ENCODE data around the gene CCDC85A. TPM values are rescaled to one million over a fixed set of nuclear protein-coding genes. Genes with fewer than 3 reads are reported as not detected.

CCDC85A gene
- total and polyA plus RNA-seq, 2 of the 4 experiments (the other 2 are of a cell fraction), result 1.1 to 2.2 TPM

- no peak overlapping the region for H3K4ac ChIP-seq (ENCODE audit: low read depth, low read length)
- CTCF ChIA-PET, result no interaction called here
These were observed 226.3 kb downstream of the CCDC85A start for GRCh38 chr2:56410140-56410539.

More at GRCh38 chr2:56410140-56410539, 226.3 kb downstream of the CCDC85A start:
- Histone ChIP-seq H4K20me1 (ENCODE audit: insufficient read depth, low read length) (no peaks in the 10 kb centered on the region), H3K14ac (replicated peaks; ENCODE audit: low read depth, low read length) (no peak overlapping the region), H2BK15ac (ENCODE audit: low read depth, low read length) (no peak overlapping the region), H3K36me3 (ENCODE audit: control insufficient read depth, insufficient read depth, low read length) (no peaks in the 10 kb centered on the region), H3K4me3 (ENCODE audit: insufficient read depth, low read depth, low read length) (no peak overlapping the region), H3K79me1 (ENCODE audit: low read depth in 1 of 2, low read length in 2 of 2) (no peaks in the 10 kb centered on the region), H2BK5ac (ENCODE audit: low read depth, low read length, poor library complexity, severe bottlenecking) (no peak overlapping the region), H2BK120ac (ENCODE audit: low read depth, low read length) (no peak overlapping the region), H4K91ac (ENCODE audit: insufficient read depth, low read depth, low read length) (no peak overlapping the region), H3K27me3 (ENCODE audit: control insufficient read depth, insufficient read depth, low read length) (no peaks in the 10 kb centered on the region), H4K8ac (ENCODE audit: low read depth in 2 of 2, low read length in 2 of 2) (no peak overlapping the region), H2AK5ac (ENCODE audit: low read depth, low read length) (no peak overlapping the region), H3K27ac (ENCODE audit: insufficient read depth, low read length) (no peak overlapping the region), H4K5ac (ENCODE audit: low read depth, low read length) (no peak overlapping the region), H3K9ac (ENCODE audit: low read depth, low read length) (no peak overlapping the region), H2AFZ (replicated peaks; ENCODE audit: low read length, poor library complexity) (no peak overlapping the region), H3K23ac (ENCODE audit: low read depth, low read length) (no peak overlapping the region), H3K9me3 (ENCODE audit: control insufficient read depth, insufficient read depth, low read length) (peaks cover 12% of the 10 kb centered on the region), H3K4me2 (ENCODE audit: low read depth, low read length) (no peak overlapping the region), H3K9me1 (ENCODE audit: insufficient read depth, low read length) (no peaks in the 10 kb centered on the region), H3K18ac (ENCODE audit: low read depth, low read length) (no peak overlapping the region), H3K4me1 (ENCODE audit: control insufficient read depth, insufficient read depth, low read length) (no peaks in the 10 kb centered on the region), H3K56ac (ENCODE audit: extremely low read depth, insufficient read depth, low read length) (no peak overlapping the region), H2AK9ac (replicated peaks; ENCODE audit: low read depth, low read length, poor library complexity) (no peak overlapping the region), H2BK20ac (ENCODE audit: low read depth, low read length) (no peak overlapping the region)
- intact Hi-C loops (cut with micrococcal nuclease), result no loop called here
- DNase-seq, result peak; percentile 11
- POLR2A ChIA-PET (ENCODE audit: unreplicated experiment), result no interaction called here
- no CpG with 5 or more reads among the region's 1 CpG for WGBS, 2 experiments (ENCODE audit: extremely low coverage in 2 of 2, insufficient read length in 1 of 2)
- ATAC-seq (ENCODE audit: low read depth), result no peak
- BruUV-seq (replicated peaks), result no TSS peak
- in situ Hi-C loops (cut with MboI; ENCODE audit: low sequenced_read_pairs), result no loop called here
- no peak for TF ChIP-seq MAZ (IDR thresholded peaks at IDR 0.05; ENCODE audit: borderline replicate concordance, low read depth, low read length)
- TF ChIP-seq USF2 (IDR thresholded peaks at IDR 0.05; ENCODE audit: low read depth, low read length), result no peak
- TF ChIP-seq POLR2A (IDR thresholded peaks at IDR 0.05; ENCODE audit: low read depth, low read length), result no peak
- TF ChIP-seq FOS (IDR thresholded peaks at IDR 0.05; ENCODE audit: low read depth, low read length), result no peak
- no peak for TF ChIP-seq MAFK (IDR thresholded peaks at IDR 0.05; ENCODE audit: low read depth, low read length)
- TF ChIP-seq NFE2L2 (IDR thresholded peaks at IDR 0.05; ENCODE audit: low read depth, low read length), result no peak
- no peak for TF ChIP-seq BHLHE40 (IDR thresholded peaks at IDR 0.05; ENCODE audit: low read depth, low read length)
- no peak for TF ChIP-seq CHD1 (IDR thresholded peaks at IDR 0.05; ENCODE audit: low read depth, low read length)
- no peak for TF ChIP-seq RAD21 (IDR thresholded peaks at IDR 0.05; ENCODE audit: low read length)
- TF ChIP-seq RCOR1 (IDR thresholded peaks at IDR 0.05; ENCODE audit: insufficient replicate concordance, low read length), result no peak
- TF ChIP-seq MXI1 (IDR thresholded peaks at IDR 0.05; ENCODE audit: borderline replicate concordance, low read depth, low read length), result no peak
- no peak for TF ChIP-seq CTCF (conservative IDR thresholded peaks at IDR 0.05; ENCODE audit: low read depth, low read length)
- TF ChIP-seq CEBPB (IDR thresholded peaks at IDR 0.05; ENCODE audit: low read depth, low read length), result no peak
- no peak for TF ChIP-seq RFX5 (IDR thresholded peaks at IDR 0.05; ENCODE audit: low read depth, low read length)
- TF ChIP-seq SMC3 (IDR thresholded peaks at IDR 0.05; ENCODE audit: low read depth, low read length), result no peak
- no peak for TF ChIP-seq ELK1 (IDR thresholded peaks at IDR 0.05; ENCODE audit: borderline replicate concordance, low read depth, low read length)
- dilution Hi-C loops (cut with HindIII; ENCODE audit: low sequenced_read_pairs, unreplicated experiment), result no loop called here

Data from IMR-90 (cell line).